HG03469 (cell line): ENCODE results near the gene C12orf75.
"Not testable (repeated sequence)": the region's sequence is repeated elsewhere in the genome, so short reads cannot be mapped to it uniquely, and the experiment has no call there.

Source experiments
- ATAC-seq: cut with Tn5 transposase; IDR thresholded peaks from one replicate; pipeline ENCODE4 v1.9.1; 2021; ENCODE audit warnings: mild to moderate bottlenecking, moderate library complexity, moderate number of reproducible peaks; ENCODE audit not compliant: unreplicated experiment

C12orf75 gene

DNA sequence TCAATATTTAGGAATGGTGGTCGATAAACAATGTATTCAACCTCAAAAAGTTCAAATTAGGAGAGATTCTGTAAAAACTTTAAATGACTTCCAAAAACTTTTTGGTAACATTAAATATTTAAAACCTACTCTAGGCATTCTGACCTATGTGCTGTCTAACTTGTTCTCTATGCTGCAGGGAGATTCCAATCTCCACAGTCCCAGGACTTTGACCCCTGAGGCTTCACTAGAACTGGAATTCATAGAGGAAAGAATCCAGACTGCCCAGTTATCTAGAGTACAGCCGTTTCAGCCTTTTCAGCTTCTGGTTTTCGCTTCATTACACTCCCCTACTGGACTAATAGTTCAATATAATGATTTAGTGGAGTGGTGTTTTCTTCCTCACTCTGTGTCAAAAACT lies 21.1 kb upstream of the C12orf75 start:
- not testable (repeated sequence) for ATAC-seq

- not testable (repeated sequence) for ATAC-seq
Observed at GRCh38 chr12:105310476-105311085, 19.9 kb upstream of the C12orf75 start.

- not testable (repeated sequence) for ATAC-seq
Observed at GRCh38 chr12:105311936-105312335, 18.6 kb upstream of the C12orf75 start.

GRCh38 chr12:105313755-105314154 lies 16.7 kb upstream of the C12orf75 start:
- not testable (repeated sequence) for ATAC-seq

- no peak for ATAC-seq
Observed at GRCh38 chr12:105315130-105315529, 15.4 kb upstream of the C12orf75 start.

- no peak for ATAC-seq
Observed at GRCh38 chr12:105315726-105316125, 14.8 kb upstream of the C12orf75 start.

DNA sequence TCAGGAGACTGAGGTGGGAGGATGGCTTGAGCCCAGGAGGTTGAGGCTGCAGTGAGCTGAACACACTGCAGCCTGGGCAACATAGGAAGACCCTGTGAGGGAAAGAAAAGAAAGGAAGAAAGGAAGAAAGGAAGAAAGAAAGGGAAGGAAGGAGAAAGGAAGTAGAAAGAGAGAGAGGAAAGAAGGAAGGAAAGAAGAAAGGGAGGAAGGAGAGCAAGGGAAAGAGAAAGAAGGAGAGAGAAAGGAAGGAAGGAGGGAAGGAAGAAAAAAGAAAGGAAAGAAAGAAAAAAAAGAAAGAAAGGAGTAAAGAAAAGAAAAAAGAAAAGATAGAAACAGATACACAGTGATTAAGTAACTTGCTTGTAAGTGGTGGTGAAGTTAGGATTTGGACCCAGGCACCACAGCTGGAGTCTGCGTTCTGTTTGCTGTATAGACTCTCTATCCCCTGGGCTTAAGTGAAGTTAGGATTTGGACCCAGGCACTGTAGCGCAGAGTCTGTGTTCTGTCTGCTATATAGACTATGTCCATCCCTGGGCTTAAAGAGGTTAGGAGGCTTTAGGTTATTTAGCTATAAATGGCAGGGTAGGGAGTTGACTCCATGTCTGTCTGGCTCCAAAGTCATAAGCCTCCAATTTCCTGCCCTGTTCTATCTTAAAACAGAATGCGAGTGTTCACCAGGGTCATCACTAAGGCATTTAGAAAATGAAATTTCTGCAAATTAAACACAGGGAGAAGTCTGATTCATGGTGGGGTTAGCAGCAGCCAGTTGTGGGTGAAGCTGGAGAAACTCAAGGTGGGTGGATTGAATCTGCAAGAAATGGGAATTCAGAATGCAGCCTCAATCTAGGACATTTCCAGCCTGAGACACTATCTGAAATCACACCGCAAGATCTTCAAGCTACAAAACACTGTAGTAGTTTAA lies 13.3 kb upstream of the C12orf75 start:
- ATAC-seq: no peak

GRCh38 chr12:105317942-105318621 lies 12.4 kb upstream of the C12orf75 start:
- ATAC-seq: no peak

DNA sequence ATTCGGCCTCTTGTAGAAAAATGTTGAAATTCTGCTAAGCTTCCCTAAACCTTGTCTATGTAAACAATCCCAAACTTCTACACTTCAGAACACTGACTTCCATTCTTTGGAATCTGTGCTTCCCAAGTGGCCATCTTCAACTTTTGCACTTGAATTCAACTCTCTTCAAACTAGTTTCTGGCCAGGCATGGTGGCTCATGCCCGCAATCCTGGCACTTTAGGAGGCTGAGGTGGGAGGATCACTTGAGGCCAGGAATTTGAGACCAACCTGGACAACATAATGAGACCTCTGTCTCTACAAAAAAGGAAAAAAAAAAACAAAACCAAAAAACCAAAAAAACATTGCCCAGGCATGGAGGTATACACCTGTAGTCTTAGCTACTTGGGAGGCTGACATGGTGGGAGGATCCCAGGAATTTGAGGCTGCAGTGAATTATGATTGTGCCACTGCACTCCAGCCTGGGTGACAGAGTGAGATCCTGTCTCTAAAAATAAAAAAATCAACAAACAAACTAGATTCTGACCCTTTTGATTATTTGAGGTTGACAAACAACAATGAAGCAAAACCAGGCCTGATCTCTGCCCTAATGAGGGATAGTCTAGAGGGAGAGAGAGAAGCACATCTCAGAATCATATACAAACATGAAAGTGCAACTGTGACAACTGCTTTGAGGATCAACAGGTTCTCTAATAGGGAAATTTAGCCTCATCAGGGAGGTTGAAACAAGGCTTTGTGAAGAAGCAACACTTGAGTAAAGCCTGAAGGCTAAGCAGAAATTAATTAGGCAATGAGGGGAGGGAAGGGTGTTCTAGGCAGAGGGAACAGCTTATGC lies 11.6 kb upstream of the C12orf75 start:
- ATAC-seq: no peak

GRCh38 chr12:105319691-105320209 lies 10.7 kb upstream of the C12orf75 start:
- ATAC-seq: no peak

- ATAC-seq: no peak
Observed at GRCh38 chr12:105321125-105321524, 9.4 kb upstream of the C12orf75 start.

GRCh38 chr12:105322070-105322469 lies 8.4 kb upstream of the C12orf75 start:
- no peak for ATAC-seq

GRCh38 chr12:105324704-105325103 lies 5.8 kb upstream of the C12orf75 start:
- ATAC-seq: no peak

GRCh38 chr12:105325117-105325516 lies 5.4 kb upstream of the C12orf75 start:
- no peak for ATAC-seq

DNA sequence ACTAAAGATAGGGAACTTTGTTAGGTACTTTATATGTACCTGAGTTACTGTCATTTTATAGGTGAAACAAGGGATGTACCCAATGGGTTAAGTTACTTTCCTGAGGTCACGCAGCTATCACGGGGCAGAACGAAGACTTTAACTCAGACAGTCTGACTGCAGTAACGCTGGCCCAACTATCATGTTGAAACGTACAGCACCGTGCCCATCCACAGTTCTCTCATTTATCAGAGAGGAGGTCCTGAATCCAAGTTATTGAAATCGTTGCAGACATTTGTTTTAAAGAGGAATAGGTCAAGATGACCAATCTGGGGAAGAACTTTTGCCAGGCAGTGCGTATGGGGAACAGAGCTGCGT lies 587 bp upstream of the C12orf75 start:
- no peak for ATAC-seq

GRCh38 chr12:105330931-105331804 lies 677 bp downstream of the C12orf75 start:
- no peak for ATAC-seq

DNA sequence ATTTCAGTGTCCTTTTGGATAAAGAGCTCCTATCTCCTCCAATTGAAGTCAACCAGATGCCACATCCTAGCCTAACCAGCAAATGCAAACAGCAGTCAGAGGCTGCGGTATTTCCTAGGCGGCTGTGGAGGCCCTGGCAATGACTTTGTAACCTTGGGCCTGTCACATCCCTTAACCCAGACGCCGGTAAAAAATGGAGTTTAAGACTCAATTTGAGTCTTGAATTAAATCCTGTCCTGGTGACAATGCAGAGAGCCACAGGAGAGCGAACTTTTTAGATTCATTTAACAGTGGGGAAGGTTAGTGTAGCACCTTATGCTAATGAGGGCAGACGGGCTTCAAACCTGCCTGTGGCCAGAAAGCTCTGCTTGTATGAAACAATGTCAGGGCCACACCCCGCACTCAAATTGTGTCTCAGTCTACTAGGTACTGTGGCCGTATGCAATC lies 1.3 kb downstream of the C12orf75 start:
- ATAC-seq: no peak

DNA sequence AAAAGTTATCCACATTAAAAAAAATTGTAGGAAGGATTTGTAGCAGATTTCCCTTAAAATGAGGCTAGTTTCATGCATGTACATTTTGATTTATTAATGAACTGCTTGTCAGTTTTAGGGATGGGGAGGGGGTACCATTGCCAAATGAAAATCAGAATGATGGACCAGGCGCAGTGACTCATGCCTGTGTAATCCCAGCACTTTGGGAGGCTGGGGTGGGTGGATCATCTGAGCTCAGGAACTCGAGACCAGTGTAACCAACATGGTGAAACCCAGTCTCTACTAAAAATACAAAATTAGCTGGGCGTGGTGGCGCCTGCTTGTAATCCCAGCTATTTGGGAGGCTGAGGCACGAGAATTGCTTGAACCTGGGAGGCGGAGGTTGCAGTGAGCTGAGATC lies 1.8 kb downstream of the C12orf75 start:
- not testable (repeated sequence) for ATAC-seq

- ATAC-seq: no peak
Observed at GRCh38 chr12:105332925-105333324, 2.4 kb downstream of the C12orf75 start.

DNA sequence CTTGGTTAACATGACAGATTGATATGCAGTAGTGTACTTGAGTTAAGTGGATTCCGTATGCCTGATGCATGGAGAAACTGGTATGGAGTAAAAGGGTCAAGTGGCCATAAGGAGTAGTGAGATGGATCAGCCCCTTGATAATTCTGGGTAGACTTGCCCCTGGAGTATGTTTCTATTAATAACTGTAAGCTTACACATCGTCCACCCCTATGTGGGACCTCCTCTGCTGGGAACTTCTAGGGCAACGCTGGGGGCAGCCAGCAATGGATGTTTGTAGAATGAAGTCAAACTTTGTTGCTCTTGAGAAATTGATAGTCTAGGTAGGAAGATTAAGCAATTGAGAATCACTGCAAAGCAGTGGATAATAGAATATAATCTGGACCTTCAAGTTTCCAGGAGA lies 3.5 kb downstream of the C12orf75 start:
- ATAC-seq: no peak
